ENCODE results near the gene SLC22A13. TPM values are rescaled to one million over a fixed set of nuclear protein-coding genes. Genes with fewer than 3 reads are reported as not detected.
"Not testable (repeated sequence)": the region's sequence is repeated elsewhere in the genome, so short reads cannot be mapped to it uniquely, and the experiment has no call there.

The SLC22A13 gene
- total and polyA plus RNA-seq, 4 donors: 0.10 to 0.50 (median 0.41) TPM

DNA sequence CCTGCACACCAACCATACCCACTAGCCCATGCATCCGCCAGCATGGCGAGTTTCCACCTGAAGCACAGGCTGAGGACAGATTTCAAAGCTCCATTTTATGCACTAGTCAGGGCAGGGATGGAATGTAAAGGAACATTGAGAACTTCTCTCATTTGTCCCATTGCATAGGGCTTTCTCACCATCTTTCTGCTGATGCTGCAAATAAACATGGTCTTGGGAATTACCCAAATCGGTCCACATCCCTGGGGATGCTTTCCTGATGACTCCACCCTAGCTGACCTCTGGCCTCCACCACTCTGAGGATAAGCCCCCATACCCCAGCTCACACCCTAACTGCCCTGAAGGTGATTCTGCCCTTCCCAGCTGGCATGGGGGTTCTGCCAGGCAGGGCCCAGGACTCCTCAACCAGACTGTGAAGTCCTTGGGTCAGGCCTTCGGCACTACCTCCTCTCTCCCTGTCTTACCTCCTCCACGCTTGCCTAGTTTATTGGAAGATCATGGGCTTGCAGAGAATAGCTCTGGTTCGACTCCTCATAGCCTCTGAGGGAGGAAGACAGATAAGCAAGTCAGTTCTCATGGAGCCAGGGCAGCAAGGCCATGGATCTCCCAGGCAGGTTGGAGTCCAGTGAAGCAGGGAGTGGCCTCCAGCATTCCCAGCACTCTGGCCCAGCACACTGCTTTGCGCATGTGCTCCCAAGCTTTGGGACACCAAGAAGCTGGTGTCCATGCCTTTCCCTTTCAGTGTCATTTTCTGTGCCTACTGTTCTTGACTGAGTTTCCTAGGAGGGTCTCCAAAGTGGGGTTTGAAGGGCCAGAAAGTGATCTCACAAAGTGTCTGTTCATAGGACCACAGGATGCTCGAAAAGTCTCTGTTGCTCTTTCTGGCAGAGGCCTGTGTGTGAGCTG, 53.4 kb downstream of the SLC22A13 start:
- Histone ChIP-seq H3K36me3 (ENCODE audit: control insufficient read depth, insufficient read depth, low read length) (peaks cover 6% of the 10 kb centered on the region), H3K4me1 (ENCODE audit: control insufficient read depth, insufficient read depth, low read length) (no peaks in the 10 kb centered on the region), H3K27ac (ENCODE audit: low read depth, low read length) (no peak overlapping the region), H3K4me3 (ENCODE audit: low read depth, low read length) (no peak overlapping the region), H3K27me3 (ENCODE audit: control insufficient read depth, insufficient read depth, low read length) (no peaks in the 10 kb centered on the region), H3K9me3 (ENCODE audit: control insufficient read depth, insufficient read depth, low read length) (no peaks in the 10 kb centered on the region)
- DNase-seq (ENCODE audit: low read depth in 4 of 6, low spot score in 6 of 6): no peak
- 88% methylated on average over 4 of the region's 8 CpGs for WGBS (ENCODE audit: insufficient coverage)

- not testable (repeated sequence) for H3K4me1 ChIP-seq (ENCODE audit: control insufficient read depth, insufficient read depth, low read length)
- 100% methylated on average over 1 of the region's 4 CpGs for WGBS (ENCODE audit: insufficient coverage)
Observed at GRCh38 chr3:38320638-38321037, 55.0 kb downstream of the SLC22A13 start.

DNA sequence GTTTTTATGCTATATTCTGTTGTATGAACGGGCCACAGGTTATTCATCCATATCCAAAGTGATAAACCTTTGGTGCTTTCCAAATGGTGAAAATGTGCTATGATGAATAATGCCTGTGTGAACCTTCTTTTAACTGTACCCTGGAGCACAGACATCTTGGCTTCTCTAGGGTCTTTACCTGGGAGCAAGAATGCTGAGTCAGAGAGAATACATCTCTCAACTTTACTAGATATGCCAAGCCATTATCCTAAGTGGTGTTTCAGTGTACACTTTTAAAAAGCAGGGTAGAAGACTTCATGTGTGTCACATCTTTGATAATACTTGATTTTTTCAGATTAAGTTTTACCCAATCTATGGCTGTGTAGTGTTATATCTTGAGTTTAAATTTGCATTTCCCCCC, 57.4 kb downstream of the SLC22A13 start:
- H3K4me1 ChIP-seq (ENCODE audit: control insufficient read depth, insufficient read depth, low read length): no peaks in the 10 kb centered on the region
- no peaks in the 10 kb centered on the region for H3K36me3 ChIP-seq (ENCODE audit: control insufficient read depth, insufficient read depth, low read length)
- WGBS (ENCODE audit: insufficient coverage): no CpG with 5 or more reads among the region's 1 CpG
- no peak for DNase-seq (ENCODE audit: low read depth in 4 of 6, low spot score in 6 of 6)
- H3K27me3 ChIP-seq (ENCODE audit: control insufficient read depth, insufficient read depth, low read length): no peaks in the 10 kb centered on the region
- no peak overlapping the region for H3K4me3 ChIP-seq (ENCODE audit: low read depth, low read length)
- no peak overlapping the region for H3K27ac ChIP-seq (ENCODE audit: low read depth, low read length)
- H3K9me3 ChIP-seq (ENCODE audit: control insufficient read depth, insufficient read depth, low read length): no peaks in the 10 kb centered on the region

More at GRCh38 chr3:38320638-38321037, 55.0 kb downstream of the SLC22A13 start:
- DNase-seq (ENCODE audit: low read depth in 4 of 6, low spot score in 6 of 6); H3K27me3 ChIP-seq (ENCODE audit: control insufficient read depth, insufficient read depth, low read length); H3K27ac ChIP-seq (ENCODE audit: low read depth, low read length); H3K4me3 ChIP-seq (ENCODE audit: low read depth, low read length); H3K36me3 ChIP-seq (ENCODE audit: control insufficient read depth, insufficient read depth, low read length); H3K9me3 ChIP-seq (ENCODE audit: control insufficient read depth, insufficient read depth, low read length): not testable (repeated sequence)

DNA sequence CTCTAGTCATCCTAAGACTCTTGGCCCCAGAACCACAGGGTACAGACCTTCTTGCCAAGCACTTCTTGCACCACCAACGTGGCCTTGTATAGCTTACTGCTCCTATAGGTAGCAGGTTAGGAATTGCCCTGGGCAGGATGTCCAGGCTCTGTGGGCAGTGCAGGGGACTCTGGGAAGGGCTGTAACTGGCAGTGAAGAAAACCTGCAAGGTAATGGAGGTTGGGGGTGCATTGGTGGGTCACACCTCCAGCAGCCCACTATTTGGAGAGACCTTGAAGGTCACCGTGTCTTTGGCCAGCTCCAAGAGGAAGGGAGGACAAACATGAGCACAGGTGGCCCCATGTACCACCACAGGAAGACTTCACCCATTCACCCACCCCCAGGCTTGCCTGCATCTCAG, 59.6 kb downstream of the SLC22A13 start:
- 80% methylated on average over 1 of the region's 2 CpGs for WGBS (ENCODE audit: insufficient coverage)
- Histone ChIP-seq H3K27me3 (ENCODE audit: control insufficient read depth, insufficient read depth, low read length) (no peaks in the 10 kb centered on the region), H3K36me3 (ENCODE audit: control insufficient read depth, insufficient read depth, low read length) (no peaks in the 10 kb centered on the region), H3K4me1 (ENCODE audit: control insufficient read depth, insufficient read depth, low read length) (no peaks in the 10 kb centered on the region), H3K4me3 (ENCODE audit: low read depth, low read length) (no peak overlapping the region), H3K27ac (ENCODE audit: low read depth, low read length) (no peak overlapping the region), H3K9me3 (ENCODE audit: control insufficient read depth, insufficient read depth, low read length) (no peaks in the 10 kb centered on the region)
- DNase-seq (ENCODE audit: low read depth in 4 of 6, low spot score in 6 of 6): no peak

DNA sequence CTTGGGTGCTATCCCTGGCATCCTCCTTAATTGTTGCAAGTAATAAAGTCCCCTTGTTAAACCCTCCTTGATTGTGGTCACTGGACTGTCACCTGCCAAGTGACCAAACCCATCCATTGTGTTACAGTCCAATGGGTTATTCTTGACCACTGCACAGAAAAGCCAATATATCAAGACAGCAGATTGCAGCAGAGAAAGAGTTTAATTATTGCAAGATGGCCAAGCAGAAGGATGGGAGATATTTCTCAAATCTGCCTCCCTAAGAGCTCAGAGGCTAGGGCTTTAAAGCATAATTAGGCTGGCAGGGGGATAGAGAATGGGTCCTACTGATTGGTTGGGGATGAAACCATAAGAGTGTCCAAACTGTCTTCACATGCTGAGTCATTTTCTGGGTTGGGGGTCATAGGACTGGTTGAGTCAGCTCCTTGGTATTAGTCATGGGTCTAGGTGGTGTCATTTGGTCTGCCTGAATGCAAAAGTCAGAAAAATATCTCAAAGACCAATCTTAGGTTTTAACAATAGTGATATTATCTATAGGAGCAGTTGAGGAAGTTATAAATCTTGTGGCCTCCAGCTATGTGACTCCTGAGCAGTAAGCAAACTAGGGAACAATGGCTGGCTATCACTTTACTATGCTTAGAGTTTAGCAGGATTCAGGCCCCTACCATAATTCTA, 61.9 kb downstream of the SLC22A13 start:
- H3K4me1 ChIP-seq (ENCODE audit: control insufficient read depth, insufficient read depth, low read length): no peaks in the 10 kb centered on the region
- no peaks in the 10 kb centered on the region for H3K36me3 ChIP-seq (ENCODE audit: control insufficient read depth, insufficient read depth, low read length)
- DNase-seq (ENCODE audit: low read depth in 4 of 6, low spot score in 6 of 6): no peak
- no peak overlapping the region for H3K27ac ChIP-seq (ENCODE audit: low read depth, low read length)
- no peak overlapping the region for H3K4me3 ChIP-seq (ENCODE audit: low read depth, low read length)
- no peaks in the 10 kb centered on the region for H3K9me3 ChIP-seq (ENCODE audit: control insufficient read depth, insufficient read depth, low read length)
- H3K27me3 ChIP-seq (ENCODE audit: control insufficient read depth, insufficient read depth, low read length): no peaks in the 10 kb centered on the region

Small RNAs within 50 kb of the gene (small RNA-seq; reads per million reads assigned to genes)
- gene RNU6-235P (ENCODE audit: low replicate concordance): not detected

Other genes with a start within 250 kb of the SLC22A13 start
- gene PLCD1, start 236.2 kb upstream of the SLC22A13 start, total RNA-seq: 10 to 100 TPM; 12.5 to 30.1 TPM
- gene PLCD1, start 236.2 kb upstream of the SLC22A13 start, polyA plus RNA-seq (ENCODE audit: insufficient read length in 2 of 2): 10 to 100 TPM; 25.0 to 27.9 TPM
- 1 to 10 TPM; 1.2 to 7.5 TPM for gene DLEC1, start 226.6 kb upstream of the SLC22A13 start, total RNA-seq
- gene DLEC1, start 226.6 kb upstream of the SLC22A13 start, polyA plus RNA-seq (ENCODE audit: insufficient read length in 2 of 2): 1 to 10 TPM; 6.5 to 8.4 TPM
- gene ACAA1, start 128.7 kb upstream of the SLC22A13 start, total RNA-seq: 10 to 100 TPM; 30.2 to 36.6 TPM
- gene ACAA1, start 128.7 kb upstream of the SLC22A13 start, polyA plus RNA-seq (ENCODE audit: insufficient read length in 2 of 2): 100 to 1,000 TPM in 1 of 2 donors, 10 to 100 TPM in 1; 99.3 to 100 TPM
- gene MYD88, start 127.2 kb upstream of the SLC22A13 start, total RNA-seq: 1 to 10 TPM; 5.1 to 9.3 TPM
- gene MYD88, start 127.2 kb upstream of the SLC22A13 start, polyA plus RNA-seq (ENCODE audit: insufficient read length in 2 of 2): 10 to 100 TPM; 21.5 to 22.2 TPM
- gene OXSR1, start 100.3 kb upstream of the SLC22A13 start, total RNA-seq: 10 to 100 TPM; 33.7 to 36.1 TPM
- gene OXSR1, start 100.3 kb upstream of the SLC22A13 start, polyA plus RNA-seq (ENCODE audit: insufficient read length in 2 of 2): 10 to 100 TPM; 32.3 to 33.2 TPM
- under 1 TPM; 0.10 to 0.28 TPM for gene SLC22A14, start 16.5 kb downstream of the SLC22A13 start, total RNA-seq
- under 1 TPM; 0.33 to 0.75 TPM for gene SLC22A14, start 16.5 kb downstream of the SLC22A13 start, polyA plus RNA-seq (ENCODE audit: insufficient read length in 2 of 2)
- gene XYLB, start 81.0 kb downstream of the SLC22A13 start, total RNA-seq: 1 to 10 TPM; 6.9 to 7.5 TPM
- 1 to 10 TPM; 4.0 to 5.8 TPM for gene XYLB, start 81.0 kb downstream of the SLC22A13 start, polyA plus RNA-seq (ENCODE audit: insufficient read length in 2 of 2)
- gene ACVR2B, start 188.1 kb downstream of the SLC22A13 start, total RNA-seq: 10 to 100 TPM; 14.1 to 16.5 TPM
- gene ACVR2B, start 188.1 kb downstream of the SLC22A13 start, polyA plus RNA-seq (ENCODE audit: insufficient read length in 2 of 2): 10 to 100 TPM; 10.8 to 16.4 TPM
- 10 to 100 TPM; 13.3 to 23.2 TPM for gene EXOG, start 230.5 kb downstream of the SLC22A13 start, total RNA-seq
- gene EXOG, start 230.5 kb downstream of the SLC22A13 start, polyA plus RNA-seq (ENCODE audit: insufficient read length in 2 of 2): 10 to 100 TPM; 16.8 to 24.5 TPM

All from spinal cord (tissue), 10 donors.